Neuronal stem cell (in vitro differentiated cells): ENCODE measurements around the gene THBD.
A peak's percentile ranks its signal among the peaks of the same experiment; 100 is the strongest.

Experiments
- DNase-seq: peaks from one replicate; pipeline ENCODE4 v3.0.0-alpha.2; 2013; ENCODE audit warnings: low spot score
- H2AFZ ChIP-seq: one replicate; pipeline ENCODE4 v1.6.1; 2013; ENCODE audit warnings: mild to moderate bottlenecking, low read length, inconsistent platforms
- H2AK5ac ChIP-seq: 2 replicates; pipeline ENCODE4 v1.6.1; 2013; ENCODE audit warnings: low read depth, mild to moderate bottlenecking, inconsistent platforms, low read length, moderate library complexity, mixed read lengths
- H2BK120ac ChIP-seq: 2 replicates; pipeline ENCODE4 v1.6.1; 2013; ENCODE audit warnings: low read depth, mild to moderate bottlenecking, inconsistent platforms, low read length, moderate library complexity, mixed read lengths
- H2BK12ac ChIP-seq: one replicate; pipeline ENCODE4 v1.6.1; 2013; ENCODE audit warnings: low read length, inconsistent platforms
- H2BK15ac ChIP-seq: 2 replicates; pipeline ENCODE4 v1.6.1; 2013; ENCODE audit warnings: mild to moderate bottlenecking, low read length, inconsistent platforms, mixed read lengths
- H2BK5ac ChIP-seq: one replicate; pipeline ENCODE4 v1.6.1; 2013; ENCODE audit warnings: inconsistent platforms, mild to moderate bottlenecking, low read length, moderate library complexity
- H3K14ac ChIP-seq: one replicate; pipeline ENCODE4 v1.6.1; 2013; ENCODE audit warnings: low read length, inconsistent platforms
- H3K18ac ChIP-seq: 2 replicates; pipeline ENCODE4 v1.6.1; 2013; ENCODE audit warnings: low read length, inconsistent platforms
- H3K23ac ChIP-seq: 2 replicates; pipeline ENCODE4 v1.6.1; 2013; ENCODE audit warnings: low read depth, mild to moderate bottlenecking, mixed read lengths, low read length, inconsistent platforms; ENCODE audit not compliant: poor library complexity
- H3K27ac ChIP-seq: replicated peaks from 3 replicates; pipeline ENCODE4 v1.5.1; 2013; ENCODE audit warnings: low read length, inconsistent platforms
- H3K27me3 ChIP-seq, 3 experiments: 2 replicates each; pipeline ENCODE4 v1.6.1; 2013; ENCODE audit warnings: low read length in 3 of 3, mild to moderate bottlenecking in 2 of 3, inconsistent platforms in 1 of 3, low read depth in 1 of 3, mixed read lengths in 1 of 3, moderate library complexity in 1 of 3; ENCODE audit not compliant: control insufficient read depth in 3 of 3, insufficient read depth in 3 of 3
- H3K36me3 ChIP-seq, 2 donors: replicated peaks in 1 of 2; 2 replicates each; pipeline ENCODE4 v1.6.1; 2013; ENCODE audit warnings: low read length in 2 of 2; ENCODE audit not compliant: control insufficient read depth in 2 of 2, insufficient read depth in 2 of 2
- H3K4ac ChIP-seq: 2 replicates; pipeline ENCODE4 v1.6.1; 2013; ENCODE audit warnings: inconsistent platforms, mild to moderate bottlenecking, low read length, moderate library complexity
- H3K4me1 ChIP-seq, 2 donors: 1 replicate in 1 of 2; 2 replicates in 1 of 2; pipeline ENCODE4 v1.6.1; 2013; ENCODE audit warnings: low read length in 2 of 2, low read depth in 1 of 2; ENCODE audit not compliant: control insufficient read depth in 2 of 2, insufficient read depth in 1 of 2
- H3K4me2 ChIP-seq: one replicate; pipeline ENCODE4 v1.6.1; 2013; ENCODE audit warnings: mild to moderate bottlenecking, low read length, inconsistent platforms; ENCODE audit not compliant: insufficient read depth, poor library complexity, severe bottlenecking
- H3K4me3 ChIP-seq, 2 donors: 2 replicates each; pipeline ENCODE4 v1.5.1; 2013; ENCODE audit warnings: low read length in 2 of 2, mild to moderate bottlenecking in 2 of 2, inconsistent platforms in 1 of 2, moderate library complexity in 1 of 2
- H3K79me1 ChIP-seq: one replicate; pipeline ENCODE4 v1.6.1; 2013; ENCODE audit warnings: low read depth, mild to moderate bottlenecking, inconsistent platforms, low read length, moderate library complexity
- H3K9ac ChIP-seq: one replicate; pipeline ENCODE4 v1.6.1; 2013; ENCODE audit warnings: mild to moderate bottlenecking, low read depth, low read length, inconsistent platforms; ENCODE audit not compliant: poor library complexity
- H3K9me3 ChIP-seq, 2 donors: replicated peaks in 1 of 2; 2 replicates each; pipeline versions ENCODE3 to v1.6.1; 2013; ENCODE audit warnings: low read length in 2 of 2, mild to moderate bottlenecking in 2 of 2, inconsistent platforms in 1 of 2, low read depth in 1 of 2, mixed read lengths in 1 of 2, moderate library complexity in 1 of 2; ENCODE audit not compliant: control insufficient read depth in 2 of 2, insufficient read depth in 1 of 2
- H4K8ac ChIP-seq: one replicate; pipeline ENCODE4 v1.6.1; 2013; ENCODE audit warnings: low read depth, mild to moderate bottlenecking, inconsistent platforms, low read length, moderate library complexity
- H4K91ac ChIP-seq: one replicate; pipeline ENCODE4 v1.6.1; 2013; ENCODE audit warnings: low read length, low read depth, mild to moderate bottlenecking, inconsistent platforms; ENCODE audit not compliant: poor library complexity
- WGBS, 2 donors: extraction: QIAGEN DNeasy Blood & Tissue Kit; methylation state at CpG; one replicate each; pipeline ENCODE4 v1.1.7; 2013; ENCODE audit warnings: missing lambda C conversion rate in 2 of 2, mixed read lengths in 1 of 2; ENCODE audit not compliant: insufficient read length in 2 of 2, insufficient replicate concordance in 1 of 2; ENCODE audit errors: extremely low coverage in 2 of 2; 5-methylcytosine and 5-hydroxymethylcytosine counted together

The THBD gene

DNA sequence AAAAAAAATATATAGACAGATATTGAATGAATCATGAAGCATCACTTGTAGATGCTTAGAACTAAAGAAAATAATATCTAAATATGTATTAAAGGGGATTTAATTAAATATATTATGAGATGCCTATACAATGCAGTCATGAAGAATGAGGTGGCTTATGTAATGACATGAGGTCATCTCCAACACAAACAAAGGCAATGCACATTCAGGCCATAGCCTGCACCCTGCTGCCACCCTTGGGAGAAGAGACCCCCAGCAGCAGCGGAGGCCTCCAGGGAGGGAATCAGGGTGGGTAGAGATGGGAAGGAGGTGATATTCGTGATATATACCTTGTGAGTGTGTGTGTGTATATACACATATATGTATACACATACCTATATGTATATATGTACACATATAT, 40.8 kb downstream of the THBD start:
- DNase-seq = no peak
- H3K4me1 ChIP-seq = no peaks in the 10 kb centered on the region
- no CpG with 5 or more reads among the region's 2 CpGs for WGBS, 2 donors

DNA sequence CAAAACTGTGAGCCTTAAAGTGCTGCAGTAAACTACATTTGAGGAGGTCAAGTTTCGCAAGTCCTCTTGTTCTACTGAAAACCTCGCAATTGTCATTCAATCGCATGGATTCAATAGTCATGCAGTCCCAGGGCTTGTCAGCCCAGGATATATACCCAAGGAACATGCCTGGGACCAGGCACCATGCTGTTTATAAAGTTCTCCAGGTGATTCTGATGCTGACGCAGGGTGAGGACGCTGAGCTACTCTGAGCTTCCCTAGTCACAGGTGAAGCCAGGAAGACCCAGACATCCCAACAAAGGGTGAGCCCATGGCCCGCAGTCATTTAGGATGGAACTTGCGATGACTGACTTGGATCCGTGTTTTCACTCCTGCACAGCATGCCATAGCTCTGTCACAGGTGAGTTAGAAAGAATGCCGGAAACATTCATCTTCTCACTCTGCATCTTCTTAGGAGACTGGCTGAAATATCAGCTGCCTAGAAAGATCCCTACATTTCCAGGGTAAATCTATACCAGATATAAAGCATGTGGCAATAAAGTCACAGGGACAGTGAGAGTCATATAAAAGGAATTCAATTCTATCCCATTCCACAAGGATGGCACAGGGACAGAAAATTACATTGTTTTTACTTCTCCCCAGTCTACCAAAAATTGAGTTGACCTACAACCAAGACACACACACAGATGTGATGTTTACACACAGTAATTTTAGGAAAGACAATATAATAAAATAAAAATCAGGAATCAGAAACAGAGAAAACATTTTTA, 41.4 kb downstream of the THBD start:
- Histone ChIP-seq H3K4me1 (no peaks in the 10 kb centered on the region), H3K18ac (no peak overlapping the region), H3K23ac (no peak overlapping the region), H2BK15ac (no peak overlapping the region), H3K9ac (no peak overlapping the region), H4K8ac (no peak overlapping the region), H2BK120ac (no peak overlapping the region), H2BK5ac (no peak overlapping the region), H3K27ac (no peak overlapping the region), H3K27me3 (no peaks in the 10 kb centered on the region), H3K9me3 (no peaks in the 10 kb centered on the region), H3K79me1 (no peaks in the 10 kb centered on the region), H4K91ac (no peak overlapping the region), H2AK5ac (no peak overlapping the region), H3K4me3 (no peak overlapping the region), H3K4ac (no peak overlapping the region), H2BK12ac (no peak overlapping the region), H2AFZ (no peak overlapping the region), H3K4me2 (no peak overlapping the region), H3K36me3 (no peaks in the 10 kb centered on the region), H3K14ac (no peak overlapping the region)
- no peak for DNase-seq
- WGBS, 2 donors = no CpG with 5 or more reads among the region's 9 CpGs

More for the DNA sequence above, 40.8 kb downstream of the THBD start:
- H3K4me3 ChIP-seq = no peak overlapping the region
- H2BK15ac ChIP-seq = no peak overlapping the region
- H2AK5ac ChIP-seq = no peak overlapping the region
- no peak overlapping the region for H2AFZ ChIP-seq
- no peak overlapping the region for H3K4me2 ChIP-seq
- H3K27me3 ChIP-seq = no peaks in the 10 kb centered on the region
- H2BK5ac ChIP-seq = no peak overlapping the region
- H3K18ac ChIP-seq = no peak overlapping the region
- no peak overlapping the region for H3K4ac ChIP-seq
- no peaks in the 10 kb centered on the region for H3K9me3 ChIP-seq
- H3K9ac ChIP-seq = peak overlapping the region; percentile 32
- no peaks in the 10 kb centered on the region for H3K36me3 ChIP-seq
- no peak overlapping the region for H2BK120ac ChIP-seq
- no peaks in the 10 kb centered on the region for H3K79me1 ChIP-seq
- H4K8ac ChIP-seq = no peak overlapping the region
- no peak overlapping the region for H3K27ac ChIP-seq
- no peak overlapping the region for H3K14ac ChIP-seq
- no peak overlapping the region for H4K91ac ChIP-seq
- H2BK12ac ChIP-seq = no peak overlapping the region
- H3K23ac ChIP-seq = no peak overlapping the region

DNA sequence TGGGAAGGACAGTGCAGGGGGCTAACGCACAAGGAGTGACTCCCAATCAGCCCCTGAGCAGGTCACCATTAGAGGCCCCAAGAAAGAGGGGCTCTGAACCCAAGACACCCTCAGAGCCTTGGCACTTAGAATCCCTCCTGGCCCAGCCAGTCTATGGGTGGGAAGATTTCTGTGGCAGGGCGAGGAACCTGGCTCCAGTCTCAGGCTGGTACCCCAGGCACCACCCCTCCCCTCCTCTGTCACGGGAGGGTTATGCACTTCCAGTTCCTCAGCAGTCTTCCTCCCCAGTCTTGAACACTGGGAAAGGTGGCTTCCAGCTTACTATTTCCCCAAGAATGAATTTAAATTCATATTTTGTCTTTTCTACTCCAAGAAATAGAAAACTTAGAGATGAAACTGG, 42.0 kb downstream of the THBD start:
- Histone ChIP-seq H3K36me3 (no peaks in the 10 kb centered on the region), H3K18ac (no peak overlapping the region), H3K4ac (no peak overlapping the region), H2BK12ac (no peak overlapping the region), H3K4me3 (no peak overlapping the region), H3K9ac (no peak overlapping the region), H3K14ac (no peak overlapping the region), H3K4me1 (no peaks in the 10 kb centered on the region), H3K9me3 (no peaks in the 10 kb centered on the region), H2BK120ac (no peak overlapping the region), H2AFZ (no peak overlapping the region), H3K4me2 (no peak overlapping the region), H2BK15ac (no peak overlapping the region), H3K79me1 (no peaks in the 10 kb centered on the region), H3K23ac (no peak overlapping the region), H4K8ac (no peak overlapping the region), H4K91ac (no peak overlapping the region), H2AK5ac (no peak overlapping the region), H3K27ac (no peak overlapping the region), H3K27me3 (no peaks in the 10 kb centered on the region), H2BK5ac (no peak overlapping the region)
- no peak for DNase-seq
- WGBS, 2 donors = no CpG with 5 or more reads among the region's 3 CpGs

DNA sequence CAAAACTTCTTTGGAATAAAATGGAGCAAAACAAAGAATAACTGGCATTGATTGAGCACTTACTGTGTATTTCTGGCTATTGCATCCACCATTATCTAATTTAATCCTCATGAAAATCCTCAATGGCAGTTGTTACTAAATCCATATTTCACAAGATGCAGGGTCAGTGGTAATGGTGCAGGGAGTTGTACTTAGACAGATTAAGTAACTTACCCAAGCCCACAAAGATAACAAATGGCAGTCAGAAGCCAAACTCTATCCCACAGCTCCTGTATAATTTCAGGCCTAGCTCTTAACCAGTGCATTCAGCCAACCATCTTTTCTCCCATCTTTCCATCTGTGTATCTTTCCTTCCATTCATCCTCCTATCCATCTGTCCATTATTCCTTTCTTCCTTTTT, 43.7 kb downstream of the THBD start:
- Histone ChIP-seq H3K4ac (no peak overlapping the region), H3K14ac (no peak overlapping the region)

More for the DNA sequence above, 43.7 kb downstream of the THBD start:
- Histone ChIP-seq H3K9me3 (no peaks in the 10 kb centered on the region), H3K23ac (no peak overlapping the region), H2BK15ac (no peak overlapping the region), H3K4me3 (no peak overlapping the region), H3K9ac (no peak overlapping the region), H2AFZ (no peak overlapping the region), H3K27ac (no peak overlapping the region), H2BK12ac (no peak overlapping the region), H4K8ac (no peak overlapping the region), H3K4me2 (no peak overlapping the region), H2BK120ac (no peak overlapping the region), H3K79me1 (no peaks in the 10 kb centered on the region), H3K36me3 (no peaks in the 10 kb centered on the region), H3K27me3 (no peaks in the 10 kb centered on the region), H4K91ac (no peak overlapping the region), H2AK5ac (no peak overlapping the region), H3K18ac (no peak overlapping the region), H3K4me1 (no peaks in the 10 kb centered on the region), H2BK5ac (no peak overlapping the region)
- no peak for DNase-seq
